ENCODE results near the gene SNAPC2.

The SNAPC2 gene

GRCh38 chr19:7943444-7944176 is 23.5 kb downstream of the SNAPC2 start, which contains the start of gene TIMM44:
TIMM44 (minus strand) TSS chr19:7943666; CDS start chr19:7943651, 15 bp downstream.
- no peaks in the 10 kb centered on the region for H3K9me3 ChIP-seq
- peaks cover 17 to 23% of the 10 kb centered on the region in 2 experiments for H3K4me1 ChIP-seq (ENCODE audit: control insufficient read depth in 1 of 2, insufficient read depth in 1 of 2, low read depth in 1 of 2, low read length in 1 of 2)
- H3K36me3 ChIP-seq, result no peaks in the 10 kb centered on the region
- peak within 1 kb of the TSS; percentile 76 for H3K4me3 ChIP-seq (ENCODE audit: low read depth in 1 of 2, low read length in 1 of 2)
- no peaks in the 10 kb centered on the region for H3K27me3 ChIP-seq
- peak within 1 kb of the TSS; percentile 82 for H3K27ac ChIP-seq
- TF ChIP-seq, protein P1, sequence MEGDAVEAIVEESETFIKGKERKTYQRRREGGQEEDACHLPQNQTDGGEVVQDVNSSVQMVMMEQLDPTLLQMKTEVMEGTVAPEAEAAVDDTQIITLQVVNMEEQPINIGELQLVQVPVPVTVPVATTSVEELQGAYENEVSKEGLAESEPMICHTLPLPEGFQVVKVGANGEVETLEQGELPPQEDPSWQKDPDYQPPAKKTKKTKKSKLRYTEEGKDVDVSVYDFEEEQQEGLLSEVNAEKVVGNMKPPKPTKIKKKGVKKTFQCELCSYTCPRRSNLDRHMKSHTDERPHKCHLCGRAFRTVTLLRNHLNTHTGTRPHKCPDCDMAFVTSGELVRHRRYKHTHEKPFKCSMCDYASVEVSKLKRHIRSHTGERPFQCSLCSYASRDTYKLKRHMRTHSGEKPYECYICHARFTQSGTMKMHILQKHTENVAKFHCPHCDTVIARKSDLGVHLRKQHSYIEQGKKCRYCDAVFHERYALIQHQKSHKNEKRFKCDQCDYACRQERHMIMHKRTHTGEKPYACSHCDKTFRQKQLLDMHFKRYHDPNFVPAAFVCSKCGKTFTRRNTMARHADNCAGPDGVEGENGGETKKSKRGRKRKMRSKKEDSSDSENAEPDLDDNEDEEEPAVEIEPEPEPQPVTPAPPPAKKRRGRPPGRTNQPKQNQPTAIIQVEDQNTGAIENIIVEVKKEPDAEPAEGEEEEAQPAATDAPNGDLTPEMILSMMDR (IDR thresholded peaks at IDR 0.05), result peak; percentile 49

- Histone ChIP-seq H3K27ac (peak overlapping the region; percentile 82), H3K4me1 (ENCODE audit: control insufficient read depth in 1 of 2, insufficient read depth in 1 of 2, low read depth in 1 of 2, low read length in 1 of 2) (peaks cover 17 to 23% of the 10 kb centered on the region in 2 experiments), H3K27me3 (no peaks in the 10 kb centered on the region), H3K9me3 (no peaks in the 10 kb centered on the region), H3K4me3 (ENCODE audit: low read depth in 1 of 2, low read length in 1 of 2) (peak overlapping the region; percentile 76), H3K36me3 (no peaks in the 10 kb centered on the region)
- TF ChIP-seq, protein P1 (IDR thresholded peaks at IDR 0.05), result peak; percentile 51
These were observed 24.1 kb downstream of the SNAPC2 start for GRCh38 chr19:7944177-7944761.

GRCh38 chr19:7947939-7948338 is 27.8 kb downstream of the SNAPC2 start:
- H3K4me1 ChIP-seq (ENCODE audit: control insufficient read depth in 1 of 2, insufficient read depth in 1 of 2, low read depth in 1 of 2, low read length in 1 of 2), result peaks cover 21 to 22% of the 10 kb centered on the region in 2 experiments
- no peaks in the 10 kb centered on the region for H3K36me3 ChIP-seq
- H3K9me3 ChIP-seq, result no peaks in the 10 kb centered on the region
- TF ChIP-seq, protein P1 (IDR thresholded peaks at IDR 0.05), result no peak
- no peaks in the 10 kb centered on the region for H3K27me3 ChIP-seq
- no peak overlapping the region for H3K4me3 ChIP-seq (ENCODE audit: low read depth in 1 of 2, low read length in 1 of 2)
- H3K27ac ChIP-seq, result no peak overlapping the region

DNA sequence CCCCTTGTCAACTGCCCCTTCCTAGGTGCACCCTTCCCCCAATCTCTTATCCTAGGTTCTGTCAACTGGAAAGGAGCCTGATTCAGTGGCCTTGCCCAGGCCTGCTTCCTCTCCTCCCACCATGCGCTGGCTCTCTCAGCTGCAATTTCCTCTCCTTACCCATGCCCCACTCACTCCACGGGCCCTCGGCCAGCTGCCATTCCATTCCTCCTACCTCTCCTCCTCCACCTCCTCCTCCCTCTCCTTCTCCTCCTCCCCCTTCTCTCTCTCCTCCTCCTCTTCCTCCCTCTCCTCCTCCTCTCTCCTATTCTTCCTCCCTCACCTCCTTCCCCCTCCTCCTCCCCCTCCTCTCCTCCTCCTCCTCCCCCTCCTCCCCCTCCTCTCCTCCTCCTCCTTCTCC is 32.9 kb downstream of the SNAPC2 start:
- H3K36me3 ChIP-seq, result no peaks in the 10 kb centered on the region
- H3K27me3 ChIP-seq, result no peaks in the 10 kb centered on the region
- no peaks in the 10 kb centered on the region for H3K9me3 ChIP-seq
- peaks cover 11 to 12% of the 10 kb centered on the region in 2 experiments for H3K4me1 ChIP-seq (ENCODE audit: control insufficient read depth in 1 of 2, insufficient read depth in 1 of 2, low read depth in 1 of 2, low read length in 1 of 2)
- H3K4me3 ChIP-seq (ENCODE audit: low read depth in 1 of 2, low read length in 1 of 2), result no peak overlapping the region
- TF ChIP-seq, protein P1 (IDR thresholded peaks at IDR 0.05), result no peak
- no peak overlapping the region for H3K27ac ChIP-seq

DNA sequence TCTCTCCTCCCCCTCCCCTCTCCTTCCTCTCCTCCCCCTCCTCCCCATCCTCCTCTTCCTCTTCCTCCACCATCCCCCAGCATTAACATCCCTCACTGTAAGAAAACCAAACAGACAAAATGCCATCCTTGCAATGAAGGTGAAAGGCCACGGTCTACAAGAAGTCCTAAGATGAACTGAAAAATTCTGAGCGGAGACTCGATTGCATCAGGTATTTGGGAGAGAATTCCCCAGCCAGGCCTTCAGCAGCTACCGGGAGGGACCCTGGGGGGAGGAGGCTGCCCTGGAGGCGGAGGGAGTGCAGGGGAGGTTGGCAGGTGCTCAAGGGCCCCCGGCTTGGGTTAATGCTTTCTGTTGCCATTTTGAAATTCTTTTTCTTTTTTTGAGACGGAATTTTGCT is 33.4 kb downstream of the SNAPC2 start:
- TF ChIP-seq, protein P1 (IDR thresholded peaks at IDR 0.05), result no peak
- H3K27ac ChIP-seq, result no peak overlapping the region
- H3K9me3 ChIP-seq, result no peaks in the 10 kb centered on the region
- no peaks in the 10 kb centered on the region for H3K27me3 ChIP-seq
- H3K4me1 ChIP-seq (ENCODE audit: control insufficient read depth in 1 of 2, insufficient read depth in 1 of 2, low read depth in 1 of 2, low read length in 1 of 2), result peaks cover 11 to 12% of the 10 kb centered on the region in 2 experiments
- no peaks in the 10 kb centered on the region for H3K36me3 ChIP-seq
- H3K4me3 ChIP-seq (ENCODE audit: low read depth in 1 of 2, low read length in 1 of 2), result no peak overlapping the region
